ENCODE results near the gene DGKG. TPM values are rescaled to one million over a fixed set of nuclear protein-coding genes. Genes with fewer than 3 reads are reported as not detected.

Gene DGKG
- total and polyA plus RNA-seq, 8 donors: 4.2 to 7.6 (median 5.5) TPM

DNA sequence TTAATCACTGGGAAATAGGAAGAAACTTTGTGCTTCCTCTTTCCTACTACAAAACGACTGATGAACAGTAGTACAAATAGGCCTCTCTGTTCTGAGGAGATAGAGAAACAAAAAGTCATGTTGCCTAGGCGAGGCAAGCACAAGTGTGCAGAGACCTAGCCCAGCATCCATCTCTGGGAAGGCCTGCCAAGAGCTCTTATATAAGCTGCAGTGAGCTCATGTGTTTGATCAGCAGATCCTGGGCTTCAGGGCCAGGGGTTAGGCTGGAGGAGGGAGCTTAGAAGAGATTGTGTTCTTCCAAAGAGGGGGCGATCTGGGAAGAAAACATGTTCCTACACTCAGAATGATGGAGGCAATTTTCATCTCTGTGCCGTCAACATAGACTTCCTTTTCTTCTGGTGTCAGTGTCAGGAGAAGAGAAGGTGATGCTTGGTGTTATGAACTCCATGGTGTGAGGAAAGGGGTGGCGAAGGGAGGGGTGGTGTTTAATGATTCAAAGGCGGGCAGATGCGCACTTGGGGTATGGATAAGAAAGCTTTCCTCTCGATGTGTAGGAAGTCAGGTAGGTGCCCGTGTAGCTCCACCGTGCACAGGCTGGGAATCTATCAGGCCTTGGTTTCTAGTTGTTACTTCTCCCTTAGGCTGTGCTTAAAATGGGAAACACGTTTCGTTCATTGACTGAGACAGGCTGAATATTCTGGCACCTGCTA, 223.6 kb downstream of the DGKG start:
- H3K27ac ChIP-seq: no peak overlapping the region
- no peaks in the 10 kb centered on the region for H3K36me3 ChIP-seq
- no peak overlapping the region for H3K4me3 ChIP-seq
- no peaks in the 10 kb centered on the region for H3K9me3 ChIP-seq
- TF ChIP-seq, protein P1, sequence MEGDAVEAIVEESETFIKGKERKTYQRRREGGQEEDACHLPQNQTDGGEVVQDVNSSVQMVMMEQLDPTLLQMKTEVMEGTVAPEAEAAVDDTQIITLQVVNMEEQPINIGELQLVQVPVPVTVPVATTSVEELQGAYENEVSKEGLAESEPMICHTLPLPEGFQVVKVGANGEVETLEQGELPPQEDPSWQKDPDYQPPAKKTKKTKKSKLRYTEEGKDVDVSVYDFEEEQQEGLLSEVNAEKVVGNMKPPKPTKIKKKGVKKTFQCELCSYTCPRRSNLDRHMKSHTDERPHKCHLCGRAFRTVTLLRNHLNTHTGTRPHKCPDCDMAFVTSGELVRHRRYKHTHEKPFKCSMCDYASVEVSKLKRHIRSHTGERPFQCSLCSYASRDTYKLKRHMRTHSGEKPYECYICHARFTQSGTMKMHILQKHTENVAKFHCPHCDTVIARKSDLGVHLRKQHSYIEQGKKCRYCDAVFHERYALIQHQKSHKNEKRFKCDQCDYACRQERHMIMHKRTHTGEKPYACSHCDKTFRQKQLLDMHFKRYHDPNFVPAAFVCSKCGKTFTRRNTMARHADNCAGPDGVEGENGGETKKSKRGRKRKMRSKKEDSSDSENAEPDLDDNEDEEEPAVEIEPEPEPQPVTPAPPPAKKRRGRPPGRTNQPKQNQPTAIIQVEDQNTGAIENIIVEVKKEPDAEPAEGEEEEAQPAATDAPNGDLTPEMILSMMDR (IDR thresholded peaks at IDR 0.05): no peak
- intact Hi-C loops (cut with DNase I): no loop called here
- DNase-seq (peak in 1 of 4 donors; percentile 28), ATAC-seq (peak; percentile 62)
- no peaks in the 10 kb centered on the region for H3K4me1 ChIP-seq
- H3K27me3 ChIP-seq: no peaks in the 10 kb centered on the region

DNA sequence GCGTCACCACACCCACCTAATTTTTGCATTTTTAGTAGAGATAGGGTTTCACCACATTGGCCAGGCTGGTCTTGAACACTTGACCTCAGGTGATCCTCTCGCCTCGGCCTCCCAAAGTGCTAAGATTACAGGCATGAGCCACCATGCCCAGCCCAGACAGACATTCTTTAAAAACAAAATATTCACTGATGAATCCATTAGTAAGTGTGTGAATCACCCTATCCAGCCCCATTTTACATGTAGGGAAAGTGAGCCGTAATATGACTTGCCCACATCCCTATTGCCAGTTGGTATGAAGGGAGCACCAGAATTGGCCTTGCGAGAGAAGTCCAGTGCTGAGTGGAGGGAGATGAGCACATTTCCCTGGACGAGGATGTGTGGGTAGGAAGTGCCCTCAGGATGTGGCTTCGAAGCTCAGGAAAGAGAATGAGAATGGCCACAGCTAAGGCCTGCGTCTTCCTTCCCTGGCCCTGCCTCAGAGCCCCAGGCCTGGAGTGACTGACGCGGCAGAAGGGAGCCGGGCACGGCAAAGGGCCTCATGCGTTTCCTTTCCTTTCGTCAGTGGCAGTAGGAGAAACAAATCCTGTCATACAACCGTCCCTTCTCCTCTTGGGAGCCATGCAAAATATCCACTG, 224.9 kb downstream of the DGKG start:
- Histone ChIP-seq H3K27ac (no peak overlapping the region), H3K4me1 (no peaks in the 10 kb centered on the region), H3K27me3 (no peaks in the 10 kb centered on the region), H3K36me3 (no peaks in the 10 kb centered on the region), H3K9me3 (no peaks in the 10 kb centered on the region), H3K4me3 (no peak overlapping the region)
- ATAC-seq (no peak), DNase-seq (no peak)
- TF ChIP-seq, protein P1 (IDR thresholded peaks at IDR 0.05): no peak
- intact Hi-C loops (cut with DNase I): no loop called here

DNA sequence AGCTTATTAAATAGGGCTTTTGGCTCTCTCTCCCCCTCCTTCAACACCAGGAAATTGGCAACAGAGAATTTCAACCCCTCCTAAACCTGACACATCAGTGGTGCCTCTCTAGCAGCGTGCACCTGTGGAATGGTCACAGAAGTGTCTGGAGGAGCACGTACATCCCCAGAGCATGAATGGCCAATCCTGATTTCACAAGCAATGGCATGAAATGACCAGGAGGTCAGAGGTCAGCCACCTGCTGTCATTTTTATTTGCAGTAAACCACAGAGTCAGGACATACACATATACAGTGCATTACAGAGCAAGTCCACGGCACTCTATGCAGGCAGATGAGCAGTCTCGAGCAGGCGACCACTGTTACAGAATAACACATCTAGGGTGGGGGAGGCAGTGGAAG, 228.1 kb downstream of the DGKG start:
- TF ChIP-seq, protein P1 (IDR thresholded peaks at IDR 0.05): no peak
- H3K27ac ChIP-seq: no peak overlapping the region
- ATAC-seq: no peak
- H3K27me3 ChIP-seq: no peaks in the 10 kb centered on the region
- H3K36me3 ChIP-seq: no peaks in the 10 kb centered on the region
- H3K4me3 ChIP-seq: no peak overlapping the region
- no peak for DNase-seq
- no peaks in the 10 kb centered on the region for H3K4me1 ChIP-seq
- no peaks in the 10 kb centered on the region for H3K9me3 ChIP-seq
- intact Hi-C loops (cut with DNase I): no loop called here

DNA sequence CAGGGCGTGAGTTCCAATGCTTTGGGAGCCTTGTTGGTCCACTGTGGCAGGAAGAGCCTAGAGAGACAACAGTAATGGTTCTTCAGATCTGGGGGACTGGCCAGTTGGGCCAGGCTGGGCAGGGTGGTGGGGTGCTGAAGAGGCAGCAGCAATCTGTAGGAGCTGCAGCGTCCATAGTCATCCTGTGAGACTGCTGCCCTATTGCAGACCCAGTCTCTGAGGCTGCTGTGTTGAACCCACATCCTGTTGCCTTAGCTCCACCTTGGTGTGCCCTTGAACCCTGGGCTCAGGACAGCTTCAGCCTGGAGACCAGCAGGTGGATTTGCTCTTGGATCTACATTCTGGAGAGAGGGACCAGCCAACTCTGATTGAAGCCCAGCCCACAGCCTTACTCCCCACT, 229.5 kb downstream of the DGKG start:
- no peak overlapping the region for H3K27ac ChIP-seq
- ATAC-seq (no peak), DNase-seq (no peak)
- H3K36me3 ChIP-seq: no peaks in the 10 kb centered on the region
- H3K4me3 ChIP-seq: no peak overlapping the region
- intact Hi-C loops (cut with DNase I): no loop called here
- no peaks in the 10 kb centered on the region for H3K4me1 ChIP-seq
- H3K27me3 ChIP-seq: no peaks in the 10 kb centered on the region
- H3K9me3 ChIP-seq: no peaks in the 10 kb centered on the region
- TF ChIP-seq, protein P1 (IDR thresholded peaks at IDR 0.05): no peak

DNA sequence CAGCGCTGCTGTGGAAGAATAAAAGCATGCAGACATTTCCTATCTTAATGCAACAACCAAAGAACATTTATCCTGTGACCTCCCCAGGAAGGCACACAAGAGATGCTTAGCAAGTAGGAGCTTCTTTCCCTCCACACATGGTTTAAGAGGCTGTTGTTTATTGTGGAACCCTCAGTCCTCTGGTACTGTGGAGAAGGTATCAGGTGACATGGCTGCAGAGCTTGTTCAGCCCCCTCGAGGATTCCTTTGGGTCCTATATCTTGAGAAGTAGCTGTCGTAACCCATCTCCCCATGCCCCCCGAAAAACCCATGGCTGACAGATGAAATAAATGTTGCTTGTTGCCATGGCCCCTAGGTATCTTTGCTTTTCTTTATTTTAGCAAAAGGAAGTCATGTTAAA, 232.8 kb downstream of the DGKG start:
- Histone ChIP-seq H3K27me3 (no peaks in the 10 kb centered on the region), H3K27ac (no peak overlapping the region), H3K4me3 (no peak overlapping the region), H3K36me3 (no peaks in the 10 kb centered on the region), H3K4me1 (no peaks in the 10 kb centered on the region), H3K9me3 (no peaks in the 10 kb centered on the region)
- DNase-seq (no peak), ATAC-seq (no peak)
- intact Hi-C loops (cut with DNase I): no loop called here
- TF ChIP-seq, protein P1 (IDR thresholded peaks at IDR 0.05): no peak

Data from left lung (tissue), 10 donors.